Stimulated activated CD8-positive, alpha-beta memory T cell treated with anti-CD3 and anti-CD28 coated beads, Interleukin-15, amount 100 ng/mL, for 48 hours (primary cell): ENCODE data around the gene TACC3.

Experiments
- DNase-seq, 2 donors: peaks; one replicate each; pipeline ENCODE4 v3.0.0-alpha.2; 2020; ENCODE audit warnings: low read depth in 2 of 2

TACC3 gene

GRCh38 chr4:1775731-1776500 lies 54.6 kb downstream of the TACC3 start:
- no peak for DNase-seq

GRCh38 chr4:1776521-1777161 lies 55.3 kb downstream of the TACC3 start:
- no peak for DNase-seq

GRCh38 chr4:1777822-1778641 lies 56.7 kb downstream of the TACC3 start:
- no peak for DNase-seq

GRCh38 chr4:1778642-1779392 lies 57.5 kb downstream of the TACC3 start:
- no peak for DNase-seq

GRCh38 chr4:1779588-1780382 lies 58.5 kb downstream of the TACC3 start:
- DNase-seq: no peak

- DNase-seq: no peak
Observed at GRCh38 chr4:1780435-1780834, 59.1 kb downstream of the TACC3 start.

GRCh38 chr4:1783015-1783414 lies 61.7 kb downstream of the TACC3 start:
- no peak for DNase-seq

GRCh38 chr4:1783970-1784369 lies 62.6 kb downstream of the TACC3 start:
- no peak for DNase-seq

- no peak for DNase-seq
Observed at GRCh38 chr4:1784395-1784788, 63.1 kb downstream of the TACC3 start.

- DNase-seq: no peak
Observed at GRCh38 chr4:1784789-1785591, 63.7 kb downstream of the TACC3 start.

- no peak for DNase-seq
Observed at GRCh38 chr4:1785592-1785991, 64.3 kb downstream of the TACC3 start.

- no peak for DNase-seq
Observed at GRCh38 chr4:1786544-1787362, 65.4 kb downstream of the TACC3 start.

GRCh38 chr4:1787411-1788077 lies 66.2 kb downstream of the TACC3 start:
- DNase-seq: no peak

- DNase-seq: no peak
Observed at GRCh38 chr4:1788254-1788973, 67.1 kb downstream of the TACC3 start.

GRCh38 chr4:1789552-1789951 lies 68.2 kb downstream of the TACC3 start:
- DNase-seq: no peak

- no peak for DNase-seq
Observed at GRCh38 chr4:1790005-1790404, 68.7 kb downstream of the TACC3 start.

- DNase-seq: no peak
Observed at GRCh38 chr4:1792158-1792831, 71.0 kb downstream of the TACC3 start.
